ENCODE results near the gene GBA3.

GRCh38 chr4:22707390-22707789 is 14.7 kb downstream of the GBA3 start:
- TF ChIP-seq EZH2 (IDR thresholded peaks at IDR 0.05; ENCODE audit: borderline replicate concordance, insufficient read depth, low read length, poor library complexity, severe bottlenecking), result no peak
- no peak for TF ChIP-seq CTCF (IDR thresholded peaks at IDR 0.05; ENCODE audit: poor library complexity, severe bottlenecking)
- no peak for TF ChIP-seq EP300 (conservative IDR thresholded peaks at IDR 0.05; ENCODE audit: poor library complexity, severe bottlenecking)
- no peak for TF ChIP-seq POLR2AphosphoS5 (IDR thresholded peaks at IDR 0.05)
